GM21723 (cell line): ENCODE measurements around the gene TMBIM6.

Experiments used
- ATAC-seq: cut with Tn5 transposase; IDR thresholded peaks from one replicate; pipeline ENCODE4 v1.9.1; 2021; ENCODE audit warnings: mild to moderate bottlenecking, moderate library complexity; ENCODE audit not compliant: unreplicated experiment

TMBIM6 gene

GRCh38 chr12:49813131-49813530 lies 71.8 kb downstream of the TMBIM6 start:
- no peak for ATAC-seq
